Fibroblast of the aortic adventitia (primary cell): ENCODE measurements around the gene ZNF555. TPM values are rescaled to one million over a fixed set of nuclear protein-coding genes. Genes with fewer than 3 reads are reported as not detected.

Source experiments
- DNase-seq: peaks from one replicate; pipeline ENCODE4 v3.0.0-alpha.2; 2010; ENCODE audit warnings: low read depth
- H3K4me3 ChIP-seq: 2 replicates; pipeline ENCODE4 v1.5.1; 2011; ENCODE audit warnings: low read depth, mild to moderate bottlenecking, control low read depth, low read length, moderate library complexity
- CTCF ChIP-seq: IDR thresholded peaks from 2 replicates; pipeline ENCODE4 v1.5.1; 2011; ENCODE audit warnings: mild to moderate bottlenecking, low read length, control low read depth, inconsistent platforms; ENCODE audit not compliant: insufficient read depth
- total RNA-seq: library from RNA; depleted of rRNA; stranded (reverse); fragments of >200 nt; gene quantifications from 2 replicates; pipeline ENCODE4 v1.2.3, GENCODE V29; 2012; ENCODE audit warnings: low replicate concordance

The ZNF555 gene
- total RNA-seq, 1 donor, result 7.0 TPM

GRCh38 chr19:2827840-2828489 lies 13.3 kb upstream of the ZNF555 start:
- no peak overlapping the region for H3K4me3 ChIP-seq
- DNase-seq, result no peak
- TF ChIP-seq CTCF, result no peak

- no peak for DNase-seq
Observed at GRCh38 chr19:2834294-2834871, 6.9 kb upstream of the ZNF555 start.

GRCh38 chr19:2837430-2837829 lies 3.8 kb upstream of the ZNF555 start:
- no peak for TF ChIP-seq CTCF
- DNase-seq, result no peak
- H3K4me3 ChIP-seq, result no peak overlapping the region

More at GRCh38 chr19:2834294-2834871, 6.9 kb upstream of the ZNF555 start:
- no peak for TF ChIP-seq CTCF
- H3K4me3 ChIP-seq, result no peak overlapping the region

GRCh38 chr19:2841855-2842574 lies 740 bp downstream of the ZNF555 start:
- no peak for TF ChIP-seq CTCF
- no peak for DNase-seq

GRCh38 chr19:2845107-2845506 lies 3.8 kb downstream of the ZNF555 start:
- no peak for DNase-seq
- no peak overlapping the region for H3K4me3 ChIP-seq
- TF ChIP-seq CTCF, result no peak

More at GRCh38 chr19:2841855-2842574, 740 bp downstream of the ZNF555 start:
- peak overlapping the region; percentile 82 for H3K4me3 ChIP-seq

GRCh38 chr19:2846180-2846894 lies 5.1 kb downstream of the ZNF555 start:
- no peak overlapping the region for H3K4me3 ChIP-seq
- DNase-seq, result no peak
- no peak for TF ChIP-seq CTCF
